Activated T-helper 17 cell treated with anti-CD3 and anti-CD28 coated beads, Interleukin-2, amount 50 U/mL, for 72 hours (primary cell): ENCODE data around the gene KIT. TPM values are rescaled to one million over a fixed set of nuclear protein-coding genes. Genes with fewer than 3 reads are reported as not detected.
A peak's percentile ranks its signal among the peaks of the same experiment; 100 is the strongest.

Experiments
- ATAC-seq: fragments of 150-1000 bp; cut with Tn5 transposase; replicated peaks from 2 replicates; pipeline ENCODE4 v1.10.0; 2021; ENCODE audit warnings: mild to moderate bottlenecking, moderate library complexity
- H3K27ac Mint-ChIP-seq: one replicate; pipeline ENCODE4 v1.8.0; 2022; ENCODE audit warnings: mixed read lengths
- H3K27me3 Mint-ChIP-seq: one replicate; pipeline ENCODE4 v1.8.0; 2022; ENCODE audit warnings: mixed read lengths
- H3K36me3 Mint-ChIP-seq: one replicate; pipeline ENCODE4 v1.8.0; 2022; ENCODE audit warnings: low read depth, mild to moderate bottlenecking, mixed read lengths
- H3K4me1 Mint-ChIP-seq: one replicate; pipeline ENCODE4 v1.8.0; 2022; ENCODE audit warnings: mixed read lengths
- H3K4me3 Mint-ChIP-seq: one replicate; pipeline ENCODE4 v1.8.0; 2022; ENCODE audit warnings: mild to moderate bottlenecking, mixed read lengths
- H3K9me3 Mint-ChIP-seq: one replicate; pipeline ENCODE4 v1.8.0; 2022; ENCODE audit warnings: mixed read lengths
- total RNA-seq, 2 donors: library from RNA; stranded (reverse); gene quantifications; one replicate each; pipeline ENCODE4 v1.2.3, GENCODE V29; 2022

The KIT gene
- total RNA-seq, 2 donors from 2014 or later: 0.69 to 1.2 TPM

DNA sequence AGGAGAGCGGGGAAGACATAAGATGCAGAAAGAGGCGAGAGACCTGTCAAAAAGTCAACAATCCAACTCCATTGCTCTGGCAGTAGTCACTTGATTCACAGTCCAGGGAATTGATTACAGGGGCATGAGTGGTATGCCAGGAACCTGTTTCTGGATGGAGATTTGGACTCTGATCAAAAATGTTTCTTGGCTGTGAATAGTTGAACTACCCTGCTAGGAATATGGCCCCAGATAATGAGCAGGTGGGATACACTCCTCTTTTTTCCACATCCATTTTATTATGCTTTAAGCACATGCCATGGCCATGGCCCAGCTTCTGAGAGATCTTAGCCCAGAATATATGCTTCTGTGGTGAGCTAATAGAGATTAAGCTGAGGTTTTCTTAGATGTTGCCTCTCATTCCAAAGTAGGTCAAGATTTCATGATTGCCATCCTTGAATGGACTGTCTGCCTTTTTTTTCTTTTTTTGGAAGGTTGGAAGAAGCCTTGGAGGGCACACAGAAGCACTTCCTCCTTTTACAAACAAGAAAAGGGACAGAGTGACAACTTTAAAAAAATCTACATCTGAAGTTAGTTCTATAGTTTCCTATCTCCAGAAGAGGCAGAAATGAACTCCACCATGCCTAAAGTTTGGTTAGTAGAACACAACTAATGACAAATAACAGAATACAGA is 121.9 kb downstream of the KIT start:
- Mint-ChIP-seq H3K4me1 (peaks cover 3% of the 10 kb centered on the region), H3K9me3 (no peaks in the 10 kb centered on the region), H3K27me3 (peaks cover 4% of the 10 kb centered on the region), H3K4me3 (no peak overlapping the region), H3K27ac (no peak overlapping the region), H3K36me3 (no peaks in the 10 kb centered on the region)
- ATAC-seq: no peak

DNA sequence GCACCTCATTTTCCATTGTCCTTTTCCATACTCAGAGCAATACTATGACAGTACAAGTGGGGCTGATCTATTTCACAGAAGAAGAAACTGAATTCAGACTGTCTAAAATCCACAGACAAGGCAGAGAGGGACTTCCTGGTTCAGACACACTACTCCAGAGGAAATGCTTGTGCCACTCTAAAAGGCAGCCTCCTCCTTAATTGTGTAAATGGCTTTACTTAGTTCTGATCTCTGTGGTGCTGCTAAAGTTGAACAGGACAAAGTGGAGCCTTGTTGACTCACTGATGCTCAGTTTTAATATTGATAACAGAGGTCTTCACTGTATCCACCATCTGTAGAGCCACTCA is 122.4 kb downstream of the KIT start:
- H3K4me3 Mint-ChIP-seq: no peak overlapping the region
- peak; percentile 7 for ATAC-seq
- peaks cover 4% of the 10 kb centered on the region for H3K27me3 Mint-ChIP-seq
- H3K27ac Mint-ChIP-seq: no peak overlapping the region
- H3K4me1 Mint-ChIP-seq: peaks cover 3% of the 10 kb centered on the region
- no peaks in the 10 kb centered on the region for H3K9me3 Mint-ChIP-seq
- H3K36me3 Mint-ChIP-seq: no peaks in the 10 kb centered on the region

DNA sequence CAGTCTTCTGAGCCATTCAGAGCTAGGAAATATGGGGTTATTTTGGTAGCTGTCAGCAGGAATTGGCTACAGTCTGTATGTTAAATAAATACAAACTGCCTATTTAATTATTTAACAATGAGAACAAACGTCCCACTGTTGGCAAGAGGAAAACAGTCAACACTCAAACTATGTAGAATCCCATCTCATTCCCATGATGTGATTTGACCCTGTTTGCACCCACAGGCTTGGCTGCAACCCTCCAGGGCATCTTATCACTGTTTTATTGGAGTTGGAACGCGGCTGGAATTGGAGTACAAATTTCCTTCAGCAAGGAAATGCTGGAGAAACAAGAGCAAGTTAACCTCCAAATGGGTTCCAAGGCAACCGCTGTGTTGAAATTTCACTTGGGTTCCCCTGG is 124.0 kb downstream of the KIT start:
- Mint-ChIP-seq H3K4me3 (no peak overlapping the region), H3K9me3 (no peaks in the 10 kb centered on the region), H3K36me3 (no peaks in the 10 kb centered on the region), H3K27me3 (no peaks in the 10 kb centered on the region), H3K27ac (no peak overlapping the region), H3K4me1 (peaks cover 3% of the 10 kb centered on the region)
- no peak for ATAC-seq

DNA sequence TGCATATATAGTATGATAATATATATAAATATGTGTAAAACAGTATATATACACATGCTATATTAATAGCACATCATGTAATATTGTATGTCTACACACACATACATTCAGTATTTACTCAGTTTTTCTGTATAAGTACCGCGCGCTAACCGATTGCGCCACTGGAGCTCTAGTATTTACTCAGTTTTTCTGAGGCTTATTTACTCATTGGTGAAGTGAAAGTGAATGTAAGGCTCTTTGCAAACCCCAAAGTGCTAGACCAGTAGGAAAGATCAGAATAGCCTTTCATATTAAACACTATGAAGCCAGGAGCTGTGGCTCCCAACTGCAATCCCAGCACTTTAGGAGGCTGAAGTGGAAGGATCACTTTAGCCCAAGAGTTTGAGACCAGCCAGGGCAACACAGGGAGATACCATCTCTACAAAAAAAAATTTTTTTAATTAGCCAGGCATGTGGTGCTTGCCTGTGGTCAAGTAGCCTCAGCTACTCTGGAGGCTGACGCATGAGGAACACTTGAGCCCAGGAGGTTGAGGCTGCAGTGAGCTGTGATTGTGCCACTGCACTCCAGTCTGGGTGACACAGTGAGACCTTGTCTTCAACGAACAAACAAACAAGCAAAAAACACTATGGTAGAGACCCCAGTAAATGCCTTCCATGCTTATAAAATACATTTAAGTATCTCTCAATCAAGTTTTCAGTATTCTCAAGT is 125.8 kb downstream of the KIT start:
- no peak overlapping the region for H3K4me3 Mint-ChIP-seq
- peaks cover 3% of the 10 kb centered on the region for H3K4me1 Mint-ChIP-seq
- no peak overlapping the region for H3K27ac Mint-ChIP-seq
- no peaks in the 10 kb centered on the region for H3K36me3 Mint-ChIP-seq
- no peaks in the 10 kb centered on the region for H3K27me3 Mint-ChIP-seq
- ATAC-seq: no peak
- H3K9me3 Mint-ChIP-seq: no peaks in the 10 kb centered on the region

DNA sequence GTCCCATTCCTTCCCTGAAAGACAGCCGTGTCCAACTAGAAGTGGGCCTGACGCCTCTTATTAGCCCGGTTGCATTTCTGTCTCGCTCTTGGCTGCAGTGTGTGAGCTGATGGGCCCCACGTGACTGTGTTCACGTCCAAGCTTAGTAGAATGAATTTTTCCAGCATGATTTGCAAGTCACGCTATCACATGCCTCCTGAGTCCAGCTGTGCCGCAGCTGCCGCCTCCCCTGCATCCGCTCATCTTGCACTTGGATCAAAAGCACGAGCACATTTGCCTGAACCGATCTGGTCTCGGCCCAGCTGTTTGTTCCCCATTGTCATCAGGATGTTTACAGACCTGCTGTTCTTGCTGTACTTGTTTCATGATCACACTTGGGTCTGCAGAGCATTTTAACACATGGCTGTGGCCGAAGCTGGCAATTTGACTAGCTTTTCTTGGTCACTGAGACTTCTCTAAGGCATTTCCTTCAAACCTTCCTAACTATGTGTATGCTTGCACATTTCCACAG is 126.5 kb downstream of the KIT start:
- no peak for ATAC-seq
- no peak overlapping the region for H3K4me3 Mint-ChIP-seq
- no peaks in the 10 kb centered on the region for H3K36me3 Mint-ChIP-seq
- H3K27ac Mint-ChIP-seq: no peak overlapping the region
- peaks cover 3% of the 10 kb centered on the region for H3K4me1 Mint-ChIP-seq
- no peaks in the 10 kb centered on the region for H3K9me3 Mint-ChIP-seq
- no peaks in the 10 kb centered on the region for H3K27me3 Mint-ChIP-seq
